HG02973 (cell line): ENCODE data around the gene NME4.
"Not testable (repeated sequence)": the region's sequence is repeated elsewhere in the genome, so short reads cannot be mapped to it uniquely, and the experiment has no call there.

Source experiments
- ATAC-seq: cut with Tn5 transposase; IDR thresholded peaks from one replicate; pipeline ENCODE4 v1.9.1; 2021; ENCODE audit warnings: moderate library complexity; ENCODE audit not compliant: unreplicated experiment

NME4 gene

DNA sequence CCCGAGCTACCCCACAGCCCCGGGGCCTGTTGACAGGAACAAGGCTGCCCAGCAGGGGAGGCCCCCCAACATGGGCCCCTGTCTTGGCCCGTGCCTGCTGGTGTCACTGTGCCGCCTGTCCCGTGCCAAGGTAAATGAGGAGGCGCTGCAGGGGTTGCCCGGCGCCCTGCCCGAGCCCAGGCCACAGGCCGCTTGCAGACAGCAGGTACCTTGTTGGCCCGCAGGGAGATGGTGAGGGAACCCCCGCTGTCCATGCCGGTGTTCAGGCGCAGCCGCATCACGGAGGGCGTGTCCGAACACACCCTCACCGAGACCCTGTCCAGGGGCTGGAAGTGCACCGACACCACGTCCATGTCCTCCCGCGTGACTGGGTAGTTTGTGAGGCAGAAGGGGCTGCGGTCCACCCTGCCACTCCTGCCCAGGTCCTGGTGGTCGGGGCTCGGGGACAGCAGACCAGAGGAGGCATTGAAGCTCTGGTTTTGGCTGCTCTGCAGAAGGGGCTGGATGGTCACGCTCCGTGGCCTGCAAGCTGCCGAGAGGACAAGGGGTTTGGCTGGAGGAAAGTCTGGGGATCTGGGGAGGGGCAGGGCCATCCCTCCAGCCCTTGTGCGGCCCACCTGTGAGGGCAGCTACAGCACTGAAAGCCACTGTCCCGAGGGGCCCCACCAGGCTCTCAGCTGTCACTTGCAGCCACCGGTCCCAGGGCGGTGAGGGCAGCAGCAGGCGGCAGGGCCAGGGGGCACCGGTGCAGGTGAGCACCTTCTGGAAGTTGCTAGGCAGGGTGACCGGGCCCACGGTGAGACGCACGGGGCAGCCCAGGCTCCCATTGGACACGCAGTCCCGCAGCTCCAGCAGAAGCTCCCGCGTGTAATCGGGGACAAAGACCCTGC lies 20.8 kb upstream of the NME4 start:
- ATAC-seq = no peak

DNA sequence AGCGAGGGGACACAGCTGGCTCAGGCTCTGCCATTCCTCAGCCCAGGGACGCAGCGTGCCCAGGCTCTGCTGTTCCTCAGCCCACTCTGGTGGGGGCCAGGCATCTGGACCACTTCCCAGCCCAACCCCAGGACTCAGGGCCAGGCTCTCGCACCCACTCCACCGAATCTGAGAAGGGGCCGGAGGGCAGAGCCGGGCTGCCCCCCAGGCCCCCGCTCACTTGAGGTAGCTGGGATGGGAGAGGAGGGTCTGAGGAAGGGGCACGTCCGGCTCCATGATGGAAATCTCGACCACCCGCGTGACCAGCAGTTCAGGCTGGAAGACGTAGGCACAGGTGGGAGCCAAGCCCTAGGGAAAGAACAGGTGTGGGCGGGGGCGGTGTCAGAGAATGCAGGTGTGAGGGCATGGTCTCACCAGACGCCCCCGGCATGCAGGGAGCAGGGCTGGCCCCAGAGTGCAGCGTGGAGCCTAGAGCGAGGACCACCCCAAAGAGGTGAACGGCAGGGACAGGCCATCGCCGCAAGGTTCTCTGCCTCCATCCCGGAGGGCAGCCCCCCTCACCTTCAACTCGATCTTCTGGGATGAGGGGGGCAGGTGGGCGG lies 20.1 kb upstream of the NME4 start:
- ATAC-seq = no peak

GRCh38 chr16:377419-377951 lies 19.5 kb upstream of the NME4 start:
- no peak for ATAC-seq

DNA sequence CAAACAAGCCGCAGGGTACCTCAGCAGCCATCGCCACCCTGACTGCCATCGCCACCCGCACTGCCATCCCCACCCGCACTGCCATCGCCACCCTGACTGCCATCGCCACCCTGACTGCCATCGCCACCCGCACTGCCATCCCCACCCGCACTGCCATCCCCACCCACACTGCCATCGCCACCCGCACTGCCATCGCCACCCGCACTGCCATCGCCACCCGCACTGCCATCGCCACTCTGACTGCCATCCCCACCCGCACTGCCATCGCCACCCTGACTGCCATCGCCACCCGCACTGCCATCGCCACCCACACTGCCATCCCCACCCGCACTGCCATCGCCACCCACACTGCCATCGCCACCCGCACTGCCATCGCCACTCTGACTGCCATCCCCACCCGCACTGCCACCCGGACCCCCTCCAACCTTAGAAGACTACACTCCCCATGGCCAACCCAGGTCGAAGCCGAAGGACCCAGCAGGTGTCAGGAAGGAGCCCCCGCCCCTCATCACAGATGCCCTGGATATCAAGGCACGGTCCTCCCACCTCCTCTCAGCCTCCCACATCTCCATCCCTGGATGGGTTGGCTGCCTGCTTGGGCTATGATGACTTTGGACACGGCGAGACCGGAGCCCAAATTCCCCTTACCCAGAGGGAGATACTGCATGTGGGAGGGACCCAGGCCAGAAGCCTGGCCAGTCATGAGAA lies 18.7 kb upstream of the NME4 start:
- not testable (repeated sequence) for ATAC-seq

DNA sequence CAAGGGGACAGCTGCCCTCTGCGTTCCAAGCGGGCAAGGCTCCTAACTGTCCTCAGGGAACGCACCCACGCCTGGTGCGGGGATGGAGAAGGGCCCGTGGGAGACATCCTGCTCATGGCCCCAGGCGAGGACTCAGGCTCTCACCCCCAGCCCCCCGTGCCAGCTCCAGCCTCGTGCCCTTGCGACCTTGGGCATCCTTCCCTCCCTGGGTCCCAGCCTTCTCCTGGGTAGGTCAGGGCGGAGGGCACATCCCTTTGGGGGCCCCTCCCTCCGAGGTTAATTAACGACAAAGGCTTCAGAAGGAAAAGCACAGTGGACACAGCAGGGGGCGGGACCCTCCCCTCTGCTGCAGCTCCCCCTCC lies 18.2 kb upstream of the NME4 start:
- ATAC-seq = no peak

GRCh38 chr16:379183-379960 lies 17.6 kb upstream of the NME4 start:
- no peak for ATAC-seq

GRCh38 chr16:379961-380761 lies 16.8 kb upstream of the NME4 start:
- ATAC-seq = no peak

DNA sequence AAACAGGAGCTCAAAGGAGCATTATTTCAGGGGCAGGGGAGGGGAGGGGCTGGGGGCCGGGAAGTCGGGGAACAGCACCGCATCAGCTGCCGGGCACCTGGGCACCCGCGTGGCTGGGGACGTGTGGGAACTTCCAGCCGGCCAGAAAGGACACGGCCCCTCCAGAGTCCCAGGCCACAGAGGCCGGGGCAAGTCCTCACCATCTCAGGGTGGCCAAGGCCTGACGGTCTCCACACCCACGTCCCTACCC lies 16.3 kb upstream of the NME4 start:
- no peak for ATAC-seq

- no peak for ATAC-seq
These were observed 15.8 kb upstream of the NME4 start for GRCh38 chr16:381012-381788.

DNA sequence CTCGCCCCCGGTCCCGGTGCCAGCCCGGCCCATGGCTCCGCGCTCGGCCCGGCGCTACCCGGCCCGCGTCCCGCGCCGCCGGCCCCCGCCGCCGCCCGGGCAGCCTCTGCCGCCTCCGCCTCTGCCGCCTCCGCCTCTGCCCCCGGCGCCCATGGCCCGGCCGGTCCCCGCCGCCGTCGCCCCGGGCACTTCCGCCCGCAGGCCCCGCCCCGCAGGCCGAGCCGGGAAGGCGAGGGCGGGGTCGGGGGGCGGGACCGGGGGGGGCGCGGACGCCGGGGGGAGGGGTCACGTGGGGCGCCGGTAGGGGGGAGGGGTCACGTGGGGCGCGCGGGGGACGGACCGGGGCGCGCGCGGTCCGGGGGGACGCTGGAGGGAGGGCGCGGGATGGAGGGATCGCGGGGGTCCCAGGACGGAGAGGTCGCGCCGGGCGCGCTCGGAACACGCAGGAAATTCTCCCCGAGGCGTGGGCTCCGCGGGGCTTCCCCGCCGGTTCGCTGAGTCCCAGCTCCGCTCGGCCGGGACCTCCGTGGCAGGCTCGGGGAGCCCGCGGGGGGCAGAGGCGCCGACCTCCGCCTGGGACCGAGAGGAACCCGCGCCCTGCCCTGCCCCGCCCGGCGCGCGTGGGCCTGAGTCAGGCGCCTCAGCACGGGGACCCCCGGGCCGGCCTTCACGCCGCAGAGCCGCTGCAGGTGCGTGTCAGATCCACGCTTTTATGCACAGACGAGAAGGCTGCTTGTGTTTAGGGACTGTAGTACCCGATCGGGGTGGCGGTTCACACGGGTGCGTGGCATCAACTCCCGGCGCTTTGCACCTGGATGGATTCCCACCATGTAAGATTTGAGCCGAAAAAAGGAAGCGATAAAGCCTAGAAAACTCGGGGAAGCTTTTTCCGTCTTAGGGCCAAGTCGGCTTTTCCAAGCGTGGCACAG lies 14.9 kb upstream of the NME4 start, which contains the start of gene PGAP6:
PGAP6 (minus strand) TSS at position 190 of the 929 bp plus-strand sequence; CDS start at position 33, 157 bp downstream.
- no peak for ATAC-seq

- no peak for ATAC-seq
These were observed 13.5 kb upstream of the NME4 start for GRCh38 chr16:383326-384051.

DNA sequence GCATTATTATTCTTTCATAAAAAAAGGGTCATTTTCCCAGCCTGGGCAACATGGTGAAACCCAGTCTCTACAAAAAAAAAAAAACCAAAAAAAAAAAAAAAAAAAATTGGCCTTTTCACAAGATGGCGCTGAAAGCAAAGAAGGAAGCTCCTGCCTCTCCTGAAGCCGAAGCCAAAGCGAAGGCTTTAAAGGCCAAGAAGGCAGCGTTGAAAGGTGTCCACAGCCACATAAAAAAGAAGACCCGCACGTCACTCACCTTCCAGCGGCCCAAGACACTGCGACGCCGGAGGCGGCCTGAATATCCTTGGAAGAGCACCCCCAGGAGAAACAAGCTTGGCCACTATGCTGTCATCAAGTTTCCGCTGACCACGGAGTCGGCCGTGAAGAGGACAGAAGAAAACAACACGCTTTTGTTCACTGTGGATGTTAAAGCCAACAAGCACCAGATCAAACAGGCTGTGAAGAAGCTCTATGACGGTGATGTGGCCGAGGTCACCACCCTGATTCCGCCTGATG lies 10.3 kb upstream of the NME4 start:
- ATAC-seq = no peak

GRCh38 chr16:387761-388666 lies 9.0 kb upstream of the NME4 start:
- not testable (repeated sequence) for ATAC-seq

GRCh38 chr16:389352-389751 lies 7.6 kb upstream of the NME4 start:
- ATAC-seq = no peak

GRCh38 chr16:391885-392335 lies 5.1 kb upstream of the NME4 start:
- ATAC-seq = no peak

- ATAC-seq = no peak
These were observed 4.5 kb upstream of the NME4 start for GRCh38 chr16:392450-393030.
